HepG2 (cell line): ENCODE measurements around the gene HIGD1A. TPM values are rescaled to one million over a fixed set of nuclear protein-coding genes. Genes with fewer than 3 reads are reported as not detected.
A peak's percentile ranks its signal among the peaks of the same experiment; 100 is the strongest.

Source experiments
- ARNTL ChIP-seq: sonication (generic); formaldehyde crosslinking; IDR thresholded peaks from 2 replicates; pipeline ENCODE4 v1.4.0; 2020; ENCODE audit warnings: mild to moderate bottlenecking, missing genetic modification reagents
- FOXC1 ChIP-seq: sonication (generic); formaldehyde crosslinking; IDR thresholded peaks from 2 replicates; pipeline ENCODE4 v1.8.0; 2022; ENCODE audit warnings: mild to moderate bottlenecking, missing genetic modification reagents, borderline replicate concordance
- GTF2F1 ChIP-seq: fragments of 150-350 bp; IDR thresholded peaks from 2 replicates; pipeline ENCODE4 v1.6.1; 2014; ENCODE audit warnings: low read length
- LCORL ChIP-seq, 2 experiments: fragments of 450-650 bp in 1 of 2; sonication (generic) in 1 of 2; formaldehyde crosslinking in 1 of 2; IDR thresholded peaks; 2 replicates each; pipeline versions ENCODE4 v1.5.0 to v1.6.1; 2017 to 2020; ENCODE audit warnings: antibody characterized with exemption in 1 of 2, missing genetic modification reagents in 1 of 2
- NCOA2 ChIP-seq: sonication (generic); formaldehyde crosslinking; IDR thresholded peaks from 2 replicates; pipeline ENCODE4 v1.8.0; 2022; ENCODE audit warnings: inconsistent platforms
- NFIB ChIP-seq: sonication (generic); formaldehyde crosslinking; IDR thresholded peaks from 2 replicates; pipeline ENCODE4 v1.9.0; 2021; ENCODE audit warnings: missing genetic modification reagents, mild to moderate bottlenecking, borderline replicate concordance
- PRDM10 ChIP-seq: sonication (generic); formaldehyde crosslinking; IDR thresholded peaks from 2 replicates; pipeline ENCODE4 v1.4.0; 2020; ENCODE audit warnings: low read depth, missing genetic modification reagents
- TAF15 ChIP-seq: fragments of 200-400 bp; formaldehyde crosslinking; IDR thresholded peaks from one replicate; pipeline ENCODE4 v1.6.1; 2018; ENCODE audit warnings: mild to moderate bottlenecking, low read depth, low read length; ENCODE audit not compliant: poor library complexity, severe bottlenecking
- ZKSCAN1 ChIP-seq: fragments of 150-350 bp; IDR thresholded peaks from 2 replicates; pipeline ENCODE4 v1.6.1; 2014; ENCODE audit warnings: low read length
- ZNF605 ChIP-seq: sonication (generic); formaldehyde crosslinking; IDR thresholded peaks from 2 replicates; pipeline ENCODE4 v1.8.0; 2022; ENCODE audit warnings: mild to moderate bottlenecking, missing genetic modification reagents
- polyA plus RNA-seq, 8 experiments: library from polyadenylated mRNA; depleted of rRNA in 3 of 8; stranded (reverse) in 7 of 8; unstranded in 1 of 8; fragments of >200 nt; fragmentation: Illumina TruSeq in 4 of 8; extraction: Trizol in 4 of 8; gene quantifications; 2 replicates each; pipeline versions ENCODE4 v1.2.1 to v1.2.3, GENCODE V29; 2011 to 2016; ENCODE audit warnings: low read depth in 4 of 8, missing spikeins in 1 of 8, mixed read lengths in 1 of 8; ENCODE audit not compliant: insufficient read depth in 1 of 8
- total RNA-seq, 5 experiments: library from RNA; depleted of rRNA; stranded (reverse); fragments of >200 nt; fragmentation: Illumina TruSeq; extraction: Trizol; gene quantifications; 2 replicates each; pipeline ENCODE4 v1.2.3, GENCODE V29; 2016; ENCODE audit warnings: low read depth in 1 of 5
- TF ChIP-seq, protein P1 (sequence below): sonication (generic); formaldehyde crosslinking; conservative IDR thresholded peaks from 2 replicates; pipeline ENCODE4 v1.4.0; 2020; ENCODE audit warnings: missing genetic modification reagents
- TF ChIP-seq, protein P2 (sequence below): sonication (generic); formaldehyde crosslinking; IDR thresholded peaks from 2 replicates; pipeline ENCODE4 v1.9.0; 2022; ENCODE audit warnings: missing genetic modification reagents, mild to moderate bottlenecking, borderline replicate concordance
- TF ChIP-seq, protein P3 (sequence below): sonication (generic); formaldehyde crosslinking; IDR thresholded peaks from 2 replicates; pipeline ENCODE4 v1.5.0; 2020; ENCODE audit warnings: missing genetic modification reagents
- TF ChIP-seq, protein P4 (sequence below): sonication (generic); formaldehyde crosslinking; IDR thresholded peaks from 2 replicates; pipeline ENCODE4 v1.5.0; 2020; ENCODE audit warnings: mild to moderate bottlenecking, missing genetic modification reagents, borderline replicate concordance

HIGD1A gene
- total and polyA plus RNA-seq, 2 of the 13 experiments (the other 11 are each of a cell fraction or from before 2014, with no cell fraction given): 222 to 253 TPM

DNA sequence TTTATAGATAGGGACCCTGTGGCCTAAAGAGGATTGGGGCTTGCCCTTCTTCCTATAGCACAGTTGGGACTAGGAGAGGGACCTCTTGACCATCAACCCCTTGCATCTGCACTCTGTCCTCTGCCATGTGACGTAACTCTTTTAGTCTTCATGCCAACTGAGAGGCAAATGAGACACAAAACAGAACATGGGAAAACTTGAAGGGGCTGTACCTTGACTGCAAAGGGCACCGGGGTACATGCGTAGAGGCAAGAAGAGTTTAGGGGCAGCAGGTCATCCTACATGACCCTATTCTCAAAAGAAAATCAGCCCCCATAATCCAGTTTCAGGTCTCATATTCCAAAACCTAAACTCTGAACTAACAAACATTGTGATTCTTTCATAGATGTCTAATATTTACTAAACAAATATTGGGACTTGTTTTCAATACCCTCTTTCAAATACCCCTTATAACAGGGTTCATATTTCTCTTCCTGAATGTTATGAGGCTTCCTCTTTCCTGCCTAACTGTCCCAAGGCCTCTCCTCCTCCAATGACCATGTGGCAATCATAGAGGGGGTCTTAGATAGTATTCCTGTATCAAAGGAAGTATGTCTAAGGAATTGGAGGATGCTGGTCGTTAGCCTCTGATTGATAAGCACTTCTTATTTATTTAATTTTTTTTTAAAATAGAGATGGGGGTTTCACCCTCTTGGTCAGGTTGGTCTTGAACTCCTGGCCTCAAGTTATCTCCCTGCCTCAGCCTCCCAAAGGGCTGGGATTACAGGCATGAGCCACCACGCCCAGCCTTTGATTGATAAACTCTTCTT, 25.5 kb upstream of the HIGD1A start (continued):
- no peak for TF ChIP-seq TAF15
- no peak for TF ChIP-seq NFIB (CRISPR knock-in tag)
- TF ChIP-seq, protein P1, sequence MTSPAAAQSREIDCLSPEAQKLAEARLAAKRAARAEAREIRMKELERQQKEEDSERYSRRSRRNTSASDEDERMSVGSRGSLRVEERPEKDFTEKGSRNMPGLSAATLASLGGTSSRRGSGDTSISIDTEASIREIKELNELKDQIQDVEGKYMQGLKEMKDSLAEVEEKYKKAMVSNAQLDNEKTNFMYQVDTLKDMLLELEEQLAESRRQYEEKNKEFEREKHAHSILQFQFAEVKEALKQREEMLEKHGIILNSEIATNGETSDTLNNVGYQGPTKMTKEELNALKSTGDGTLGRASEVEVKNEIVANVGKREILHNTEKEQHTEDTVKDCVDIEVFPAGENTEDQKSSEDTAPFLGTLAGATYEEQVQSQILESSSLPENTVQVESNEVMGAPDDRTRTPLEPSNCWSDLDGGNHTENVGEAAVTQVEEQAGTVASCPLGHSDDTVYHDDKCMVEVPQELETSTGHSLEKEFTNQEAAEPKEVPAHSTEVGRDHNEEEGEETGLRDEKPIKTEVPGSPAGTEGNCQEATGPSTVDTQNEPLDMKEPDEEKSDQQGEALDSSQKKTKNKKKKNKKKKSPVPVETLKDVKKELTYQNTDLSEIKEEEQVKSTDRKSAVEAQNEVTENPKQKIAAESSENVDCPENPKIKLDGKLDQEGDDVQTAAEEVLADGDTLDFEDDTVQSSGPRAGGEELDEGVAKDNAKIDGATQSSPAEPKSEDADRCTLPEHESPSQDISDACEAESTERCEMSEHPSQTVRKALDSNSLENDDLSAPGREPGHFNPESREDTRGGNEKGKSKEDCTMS (CRISPR knock-in tag): no peak
- no peak for TF ChIP-seq ZKSCAN1
- TF ChIP-seq NCOA2 (CRISPR knock-in tag): peak; percentile 77
- peak; percentile 88 for TF ChIP-seq FOXC1 (CRISPR knock-in tag)
- TF ChIP-seq PRDM10 (CRISPR knock-in tag): no peak
- TF ChIP-seq, protein P2, sequence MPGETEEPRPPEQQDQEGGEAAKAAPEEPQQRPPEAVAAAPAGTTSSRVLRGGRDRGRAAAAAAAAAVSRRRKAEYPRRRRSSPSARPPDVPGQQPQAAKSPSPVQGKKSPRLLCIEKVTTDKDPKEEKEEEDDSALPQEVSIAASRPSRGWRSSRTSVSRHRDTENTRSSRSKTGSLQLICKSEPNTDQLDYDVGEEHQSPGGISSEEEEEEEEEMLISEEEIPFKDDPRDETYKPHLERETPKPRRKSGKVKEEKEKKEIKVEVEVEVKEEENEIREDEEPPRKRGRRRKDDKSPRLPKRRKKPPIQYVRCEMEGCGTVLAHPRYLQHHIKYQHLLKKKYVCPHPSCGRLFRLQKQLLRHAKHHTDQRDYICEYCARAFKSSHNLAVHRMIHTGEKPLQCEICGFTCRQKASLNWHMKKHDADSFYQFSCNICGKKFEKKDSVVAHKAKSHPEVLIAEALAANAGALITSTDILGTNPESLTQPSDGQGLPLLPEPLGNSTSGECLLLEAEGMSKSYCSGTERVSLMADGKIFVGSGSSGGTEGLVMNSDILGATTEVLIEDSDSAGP (CRISPR knock-in tag): 0 out of 2 replicates have a peak, but pooled peaks have one; percentile 32
- TF ChIP-seq LCORL (IDR thresholded peaks at IDR 0.05): no peak
- TF ChIP-seq LCORL (CRISPR knock-in tag; IDR thresholded peaks at IDR 0.05): peak; percentile 70
- TF ChIP-seq GTF2F1: no peak
- TF ChIP-seq, protein P3, sequence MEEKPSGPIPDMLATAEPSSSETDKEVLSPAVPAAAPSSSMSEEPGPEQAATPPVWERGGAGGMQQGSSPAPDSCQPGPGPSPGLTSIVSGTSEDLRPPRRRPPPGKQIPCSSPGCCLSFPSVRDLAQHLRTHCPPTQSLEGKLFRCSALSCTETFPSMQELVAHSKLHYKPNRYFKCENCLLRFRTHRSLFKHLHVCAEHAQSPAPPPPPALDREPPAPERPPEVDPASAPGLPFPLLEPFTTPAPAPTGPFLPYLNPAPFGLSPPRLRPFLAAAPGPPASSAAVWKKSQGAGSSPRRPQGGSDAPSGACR: peak; percentile 65; the same call in 1 of the 2 replicates
- TF ChIP-seq, protein P4, sequence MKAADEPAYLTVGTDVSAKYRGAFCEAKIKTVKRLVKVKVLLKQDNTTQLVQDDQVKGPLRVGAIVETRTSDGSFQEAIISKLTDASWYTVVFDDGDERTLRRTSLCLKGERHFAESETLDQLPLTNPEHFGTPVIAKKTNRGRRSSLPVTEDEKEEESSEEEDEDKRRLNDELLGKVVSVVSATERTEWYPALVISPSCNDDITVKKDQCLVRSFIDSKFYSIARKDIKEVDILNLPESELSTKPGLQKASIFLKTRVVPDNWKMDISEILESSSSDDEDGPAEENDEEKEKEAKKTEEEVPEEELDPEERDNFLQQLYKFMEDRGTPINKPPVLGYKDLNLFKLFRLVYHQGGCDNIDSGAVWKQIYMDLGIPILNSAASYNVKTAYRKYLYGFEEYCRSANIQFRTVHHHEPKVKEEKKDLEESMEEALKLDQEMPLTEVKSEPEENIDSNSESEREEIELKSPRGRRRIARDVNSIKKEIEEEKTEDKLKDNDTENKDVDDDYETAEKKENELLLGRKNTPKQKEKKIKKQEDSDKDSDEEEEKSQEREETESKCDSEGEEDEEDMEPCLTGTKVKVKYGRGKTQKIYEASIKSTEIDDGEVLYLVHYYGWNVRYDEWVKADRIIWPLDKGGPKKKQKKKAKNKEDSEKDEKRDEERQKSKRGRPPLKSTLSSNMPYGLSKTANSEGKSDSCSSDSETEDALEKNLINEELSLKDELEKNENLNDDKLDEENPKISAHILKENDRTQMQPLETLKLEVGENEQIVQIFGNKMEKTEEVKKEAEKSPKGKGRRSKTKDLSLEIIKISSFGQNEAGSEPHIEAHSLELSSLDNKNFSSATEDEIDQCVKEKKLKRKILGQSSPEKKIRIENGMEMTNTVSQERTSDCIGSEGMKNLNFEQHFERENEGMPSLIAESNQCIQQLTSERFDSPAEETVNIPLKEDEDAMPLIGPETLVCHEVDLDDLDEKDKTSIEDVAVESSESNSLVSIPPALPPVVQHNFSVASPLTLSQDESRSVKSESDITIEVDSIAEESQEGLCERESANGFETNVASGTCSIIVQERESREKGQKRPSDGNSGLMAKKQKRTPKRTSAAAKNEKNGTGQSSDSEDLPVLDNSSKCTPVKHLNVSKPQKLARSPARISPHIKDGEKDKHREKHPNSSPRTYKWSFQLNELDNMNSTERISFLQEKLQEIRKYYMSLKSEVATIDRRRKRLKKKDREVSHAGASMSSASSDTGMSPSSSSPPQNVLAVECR: peak; percentile 64
- 0 out of 2 replicates have a peak, but pooled peaks have one; percentile 2 for TF ChIP-seq ZNF605 (CRISPR knock-in tag)
- peak; percentile 26; the same call in 1 of the 2 replicates for TF ChIP-seq ARNTL (CRISPR knock-in tag)
